Activated T-cell treated with anti-CD3 and anti-CD28 coated beads, Interleukin-2, amount 50 U/mL, for 48 hours (primary cell): ENCODE data around the gene CHMP1A.

Experiments used
- DNase-seq, 2 experiments: peaks; one replicate each; pipeline ENCODE4 v3.0.0-alpha.2; 2020

CHMP1A gene

GRCh38 chr16:89602273-89602951, 55.1 kb downstream of the CHMP1A start:
- peak; percentile 76 to 81 for DNase-seq

- no peak for DNase-seq
Observed at GRCh38 chr16:89601906-89602272, 55.6 kb downstream of the CHMP1A start.

GRCh38 chr16:89600956-89601355, 56.6 kb downstream of the CHMP1A start:
- no peak for DNase-seq

- DNase-seq, result no peak
Observed at GRCh38 chr16:89600427-89600826, 57.1 kb downstream of the CHMP1A start.

- DNase-seq, result no peak
Observed at GRCh38 chr16:89599902-89600301, 57.6 kb downstream of the CHMP1A start.

- peak; percentile 51 to 66 for DNase-seq
Observed at GRCh38 chr16:89599451-89599858, 58.1 kb downstream of the CHMP1A start.

GRCh38 chr16:89598199-89598598, 59.3 kb downstream of the CHMP1A start:
- DNase-seq, result no peak

- DNase-seq, result no peak
Observed at GRCh38 chr16:89596957-89597649, 60.4 kb downstream of the CHMP1A start.

GRCh38 chr16:89596061-89596689, 61.3 kb downstream of the CHMP1A start:
- DNase-seq, result no peak

- no peak for DNase-seq
Observed at GRCh38 chr16:89595330-89596060, 62.0 kb downstream of the CHMP1A start.
